ENCODE data around the gene PEF1. TPM values are rescaled to one million over a fixed set of nuclear protein-coding genes. Genes with fewer than 3 reads are reported as not detected.

PEF1 gene
- total RNA-seq, 1 experiment from 2014 or later: 56.3 TPM

DNA sequence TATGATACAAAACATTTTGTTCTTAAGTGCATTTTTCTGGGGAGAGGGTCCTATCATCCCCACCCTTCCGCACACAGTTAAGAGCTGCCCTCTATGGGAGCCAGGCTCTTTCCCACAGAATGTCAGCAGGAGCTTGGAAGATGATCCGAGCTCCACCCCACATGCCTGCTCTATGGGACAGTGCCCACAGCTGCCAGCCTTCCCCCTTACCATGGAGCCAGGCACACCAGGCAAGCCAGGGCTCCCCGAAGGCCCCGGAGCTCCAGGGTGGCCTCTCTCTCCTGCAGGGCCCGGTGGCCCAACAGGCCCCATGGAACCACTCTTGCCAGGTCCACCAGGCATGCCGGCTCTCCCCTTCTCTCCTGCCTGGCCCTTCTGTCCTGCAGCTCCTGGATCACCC lies 10.4 kb upstream of the PEF1 start:
- ChIA-PET CTCF (no interaction called here), POLR2A (ENCODE audit: low non-redundant PET) (no interaction called here)
- Histone ChIP-seq H3K9me3 (ENCODE audit: low read depth, low read length, poor library complexity, severe bottlenecking) (no peaks in the 10 kb centered on the region), H3K4me1 (ENCODE audit: insufficient read depth, low read length, poor library complexity, severe bottlenecking) (no peaks in the 10 kb centered on the region), H3K27me3 (replicated peaks; ENCODE audit: insufficient read depth, low read depth, low read length, poor library complexity) (no peaks in the 10 kb centered on the region), H3K27ac (ENCODE audit: low read depth, low read length, poor library complexity, severe bottlenecking) (no peak overlapping the region), H3K4me3 (ENCODE audit: low read depth, low read length, poor library complexity, severe bottlenecking) (no peak overlapping the region), H3K36me3 (ENCODE audit: insufficient read depth, low read length, poor library complexity, severe bottlenecking) (no peaks in the 10 kb centered on the region)
- DNase-seq (ENCODE audit: low spot score): no peak
- TF ChIP-seq EZH2 (IDR thresholded peaks at IDR 0.05; ENCODE audit: borderline replicate concordance, low read depth, low read length, poor library complexity, severe bottlenecking): no peak
- no peak for TF ChIP-seq CTCF (conservative IDR thresholded peaks at IDR 0.05; ENCODE audit: low read depth, low read length)
- BruUV-seq (replicated peaks): no TSS peak
- intact Hi-C loops (cut with micrococcal nuclease; ENCODE audit: unreplicated experiment): no loop called here

DNA sequence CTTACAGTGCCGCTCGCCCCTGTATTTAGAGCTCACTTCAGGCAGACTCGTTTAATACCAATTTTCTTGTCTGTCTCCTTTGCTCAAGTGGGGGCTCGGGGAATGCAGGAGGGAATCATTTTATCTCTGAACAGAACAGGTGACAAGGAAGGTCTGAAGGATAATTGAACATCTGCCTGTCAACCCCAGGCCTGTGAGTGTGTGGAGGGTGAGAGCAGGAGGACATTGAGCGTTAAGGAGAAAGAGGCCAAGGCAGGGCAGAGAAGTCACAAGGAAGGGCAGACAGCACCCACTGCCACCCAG lies 9.7 kb upstream of the PEF1 start:
- no TSS peak for BruUV-seq (replicated peaks)
- H3K4me3 ChIP-seq (ENCODE audit: low read depth, low read length, poor library complexity, severe bottlenecking): no peak overlapping the region
- no peaks in the 10 kb centered on the region for H3K36me3 ChIP-seq (ENCODE audit: insufficient read depth, low read length, poor library complexity, severe bottlenecking)

GRCh38 chr1:31653717-31654473 lies 9.2 kb upstream of the PEF1 start:
- Histone ChIP-seq H3K27ac (ENCODE audit: low read depth, low read length, poor library complexity, severe bottlenecking) (no peak overlapping the region), H3K27me3 (replicated peaks; ENCODE audit: insufficient read depth, low read depth, low read length, poor library complexity) (no peaks in the 10 kb centered on the region), H3K4me1 (ENCODE audit: insufficient read depth, low read length, poor library complexity, severe bottlenecking) (no peaks in the 10 kb centered on the region), H3K36me3 (ENCODE audit: insufficient read depth, low read length, poor library complexity, severe bottlenecking) (no peaks in the 10 kb centered on the region), H3K9me3 (ENCODE audit: low read depth, low read length, poor library complexity, severe bottlenecking) (no peaks in the 10 kb centered on the region), H3K4me3 (ENCODE audit: low read depth, low read length, poor library complexity, severe bottlenecking) (no peak overlapping the region)
- intact Hi-C loops (cut with micrococcal nuclease; ENCODE audit: unreplicated experiment): no loop called here
- no peak for DNase-seq (ENCODE audit: low spot score)
- no TSS peak for BruUV-seq (replicated peaks)
- TF ChIP-seq EZH2 (IDR thresholded peaks at IDR 0.05; ENCODE audit: borderline replicate concordance, low read depth, low read length, poor library complexity, severe bottlenecking) (no peak), CTCF (conservative IDR thresholded peaks at IDR 0.05; ENCODE audit: low read depth, low read length) (no peak)
- CTCF ChIA-PET: interaction anchor here (0.6 kb wide), 1 partner anchor 125 kb away, joined by 4 read pairs; no protein-coding TSS in a partner anchor
- POLR2A ChIA-PET (ENCODE audit: low non-redundant PET): no interaction called here

More for the DNA sequence above, 9.7 kb upstream of the PEF1 start:
- TF ChIP-seq CTCF (conservative IDR thresholded peaks at IDR 0.05; ENCODE audit: low read depth, low read length) (no peak), EZH2 (IDR thresholded peaks at IDR 0.05; ENCODE audit: borderline replicate concordance, low read depth, low read length, poor library complexity, severe bottlenecking) (no peak)
- Histone ChIP-seq H3K4me1 (ENCODE audit: insufficient read depth, low read length, poor library complexity, severe bottlenecking) (no peaks in the 10 kb centered on the region), H3K27ac (ENCODE audit: low read depth, low read length, poor library complexity, severe bottlenecking) (no peak overlapping the region), H3K27me3 (replicated peaks; ENCODE audit: insufficient read depth, low read depth, low read length, poor library complexity) (no peaks in the 10 kb centered on the region), H3K9me3 (ENCODE audit: low read depth, low read length, poor library complexity, severe bottlenecking) (no peaks in the 10 kb centered on the region)
- ChIA-PET POLR2A (ENCODE audit: low non-redundant PET) (no interaction called here), CTCF (no interaction called here)
- intact Hi-C loops (cut with micrococcal nuclease; ENCODE audit: unreplicated experiment): no loop called here
- no peak for DNase-seq (ENCODE audit: low spot score)

Measured in A673 (cell line).